ENCODE results near the gene P4HTM. TPM values are rescaled to one million over a fixed set of nuclear protein-coding genes. Genes with fewer than 3 reads are reported as not detected.

The P4HTM gene
- total RNA-seq, 1 donor from 2014 or later: 25.0 TPM

GRCh38 chr3:49032646-49033304 is 42.7 kb downstream of the P4HTM start:
- no peak for DNase-seq (ENCODE audit: low read depth)
- peaks cover 25% of the 10 kb centered on the region for H3K4me1 Mint-ChIP-seq (ENCODE audit: low read depth, unreplicated experiment)

DNA sequence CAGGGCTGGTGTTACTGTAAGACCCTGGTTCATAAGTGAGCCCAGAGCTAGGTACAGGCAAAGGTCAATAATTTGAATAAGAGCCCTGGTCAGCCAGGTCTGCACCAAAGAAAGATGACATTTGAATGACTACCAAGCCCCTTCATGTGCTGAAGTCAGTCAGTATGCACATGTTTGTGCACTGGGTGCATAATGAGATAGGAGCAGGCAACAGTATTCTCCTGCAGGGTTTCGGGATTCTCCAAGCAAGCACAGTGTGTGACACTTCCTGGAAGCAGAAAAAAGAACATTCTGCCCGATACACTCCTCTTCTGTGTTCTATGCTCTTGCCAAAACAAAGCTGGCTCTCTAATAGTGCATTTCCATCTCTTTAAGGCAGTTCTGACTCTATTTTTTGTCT is 44.6 kb downstream of the P4HTM start:
- TF ChIP-seq EZH2 (IDR thresholded peaks at IDR 0.05; ENCODE audit: insufficient read depth, low read length): no peak
- TF ChIP-seq, protein P1, sequence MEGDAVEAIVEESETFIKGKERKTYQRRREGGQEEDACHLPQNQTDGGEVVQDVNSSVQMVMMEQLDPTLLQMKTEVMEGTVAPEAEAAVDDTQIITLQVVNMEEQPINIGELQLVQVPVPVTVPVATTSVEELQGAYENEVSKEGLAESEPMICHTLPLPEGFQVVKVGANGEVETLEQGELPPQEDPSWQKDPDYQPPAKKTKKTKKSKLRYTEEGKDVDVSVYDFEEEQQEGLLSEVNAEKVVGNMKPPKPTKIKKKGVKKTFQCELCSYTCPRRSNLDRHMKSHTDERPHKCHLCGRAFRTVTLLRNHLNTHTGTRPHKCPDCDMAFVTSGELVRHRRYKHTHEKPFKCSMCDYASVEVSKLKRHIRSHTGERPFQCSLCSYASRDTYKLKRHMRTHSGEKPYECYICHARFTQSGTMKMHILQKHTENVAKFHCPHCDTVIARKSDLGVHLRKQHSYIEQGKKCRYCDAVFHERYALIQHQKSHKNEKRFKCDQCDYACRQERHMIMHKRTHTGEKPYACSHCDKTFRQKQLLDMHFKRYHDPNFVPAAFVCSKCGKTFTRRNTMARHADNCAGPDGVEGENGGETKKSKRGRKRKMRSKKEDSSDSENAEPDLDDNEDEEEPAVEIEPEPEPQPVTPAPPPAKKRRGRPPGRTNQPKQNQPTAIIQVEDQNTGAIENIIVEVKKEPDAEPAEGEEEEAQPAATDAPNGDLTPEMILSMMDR (IDR thresholded peaks at IDR 0.05; ENCODE audit: insufficient read depth, low read depth, low read length): no peak
- no peak overlapping the region for H3K4me3 ChIP-seq (ENCODE audit: insufficient read depth, low read depth, low read length)
- H3K79me2 ChIP-seq (ENCODE audit: insufficient read depth, low read length): peaks cover 6% of the 10 kb centered on the region
- H3K27ac ChIP-seq (ENCODE audit: low read depth, low read length): no peak overlapping the region
- peaks cover 36% of the 10 kb centered on the region for H3K36me3 ChIP-seq (ENCODE audit: insufficient read depth, low read length)
- peaks cover 16% of the 10 kb centered on the region for H3K36me3 Mint-ChIP-seq (ENCODE audit: low read depth, unreplicated experiment)
- H3K4me1 Mint-ChIP-seq (ENCODE audit: low read depth, unreplicated experiment): peaks cover 17% of the 10 kb centered on the region
- no peak overlapping the region for H3K27ac Mint-ChIP-seq (ENCODE audit: unreplicated experiment)
- no peaks in the 10 kb centered on the region for H3K9me3 Mint-ChIP-seq (ENCODE audit: unreplicated experiment)
- FAIRE-seq (no peak), DNase-seq (ENCODE audit: low read depth) (no peak)
- H3K9me3 ChIP-seq (ENCODE audit: insufficient read depth, low read depth, low read length): no peaks in the 10 kb centered on the region
- H3K4me1 ChIP-seq (ENCODE audit: insufficient read depth, low read length): peaks cover 6% of the 10 kb centered on the region
- no peak overlapping the region for H3K4me3 Mint-ChIP-seq (ENCODE audit: unreplicated experiment)
- H3K27me3 ChIP-seq (ENCODE audit: insufficient read depth, low read length): no peaks in the 10 kb centered on the region
- no peak overlapping the region for H2AFZ ChIP-seq (ENCODE audit: low read depth, low read length)
- H3K9ac ChIP-seq (ENCODE audit: low read length): no peak overlapping the region
- H4K20me1 ChIP-seq (ENCODE audit: insufficient read depth, low read length): peaks cover 19% of the 10 kb centered on the region
- H3K4me2 ChIP-seq (ENCODE audit: low read length): no peak overlapping the region
- no peaks in the 10 kb centered on the region for H3K27me3 Mint-ChIP-seq (ENCODE audit: low read depth, unreplicated experiment)

More at GRCh38 chr3:49032646-49033304, 42.7 kb downstream of the P4HTM start:
- H3K36me3 ChIP-seq (ENCODE audit: insufficient read depth, low read length): peaks cover 34% of the 10 kb centered on the region
- no peak for FAIRE-seq
- H3K4me1 ChIP-seq (ENCODE audit: insufficient read depth, low read length): peaks cover 17% of the 10 kb centered on the region
- peaks cover 26% of the 10 kb centered on the region for H4K20me1 ChIP-seq (ENCODE audit: insufficient read depth, low read length)
- Mint-ChIP-seq H3K36me3 (ENCODE audit: low read depth, unreplicated experiment) (peaks cover 18% of the 10 kb centered on the region), H3K9me3 (ENCODE audit: unreplicated experiment) (no peaks in the 10 kb centered on the region), H3K4me3 (ENCODE audit: unreplicated experiment) (no peak overlapping the region), H3K27me3 (ENCODE audit: low read depth, unreplicated experiment) (no peaks in the 10 kb centered on the region), H3K27ac (ENCODE audit: unreplicated experiment) (peak overlapping the region; percentile 53)
- TF ChIP-seq EZH2 (IDR thresholded peaks at IDR 0.05; ENCODE audit: insufficient read depth, low read length): no peak
- TF ChIP-seq, protein P1 (IDR thresholded peaks at IDR 0.05; ENCODE audit: insufficient read depth, low read depth, low read length): no peak
- no peak overlapping the region for H3K9ac ChIP-seq (ENCODE audit: low read length)
- no peak overlapping the region for H3K4me3 ChIP-seq (ENCODE audit: insufficient read depth, low read depth, low read length)
- no peaks in the 10 kb centered on the region for H3K9me3 ChIP-seq (ENCODE audit: insufficient read depth, low read depth, low read length)
- no peak overlapping the region for H3K27ac ChIP-seq (ENCODE audit: low read depth, low read length)
- peaks cover 20% of the 10 kb centered on the region for H3K79me2 ChIP-seq (ENCODE audit: insufficient read depth, low read length)
- no peak overlapping the region for H3K4me2 ChIP-seq (ENCODE audit: low read length)
- no peaks in the 10 kb centered on the region for H3K27me3 ChIP-seq (ENCODE audit: insufficient read depth, low read length)
- no peak overlapping the region for H2AFZ ChIP-seq (ENCODE audit: low read depth, low read length)

GRCh38 chr3:49035281-49035680 is 45.2 kb downstream of the P4HTM start:
- TF ChIP-seq, protein P1 (IDR thresholded peaks at IDR 0.05; ENCODE audit: insufficient read depth, low read depth, low read length): no peak
- no peak for TF ChIP-seq EZH2 (IDR thresholded peaks at IDR 0.05; ENCODE audit: insufficient read depth, low read length)
- Mint-ChIP-seq H3K9me3 (ENCODE audit: unreplicated experiment) (no peaks in the 10 kb centered on the region), H3K36me3 (ENCODE audit: low read depth, unreplicated experiment) (peaks cover 18% of the 10 kb centered on the region), H3K4me1 (ENCODE audit: low read depth, unreplicated experiment) (peaks cover 17% of the 10 kb centered on the region), H3K27me3 (ENCODE audit: low read depth, unreplicated experiment) (no peaks in the 10 kb centered on the region), H3K27ac (ENCODE audit: unreplicated experiment) (no peak overlapping the region), H3K4me3 (ENCODE audit: unreplicated experiment) (no peak overlapping the region)
- Histone ChIP-seq H4K20me1 (ENCODE audit: insufficient read depth, low read length) (peaks cover 22% of the 10 kb centered on the region), H3K4me1 (ENCODE audit: insufficient read depth, low read length) (peaks cover 6% of the 10 kb centered on the region), H3K4me3 (ENCODE audit: insufficient read depth, low read depth, low read length) (no peak overlapping the region), H3K36me3 (ENCODE audit: insufficient read depth, low read length) (peaks cover 40% of the 10 kb centered on the region), H3K9me3 (ENCODE audit: insufficient read depth, low read depth, low read length) (no peaks in the 10 kb centered on the region), H3K27me3 (ENCODE audit: insufficient read depth, low read length) (no peaks in the 10 kb centered on the region), H3K4me2 (ENCODE audit: low read length) (no peak overlapping the region), H3K27ac (ENCODE audit: low read depth, low read length) (no peak overlapping the region), H3K9ac (ENCODE audit: low read length) (no peak overlapping the region), H3K79me2 (ENCODE audit: insufficient read depth, low read length) (peaks cover 6% of the 10 kb centered on the region), H2AFZ (ENCODE audit: low read depth, low read length) (no peak overlapping the region)
- DNase-seq (ENCODE audit: low read depth): no peak
- FAIRE-seq: no peak
